Vagina (tissue), 2 donors: ENCODE results near the gene VWC2L. TPM values are rescaled to one million over a fixed set of nuclear protein-coding genes. Genes with fewer than 3 reads are reported as not detected.

Experiments used
- DNase-seq, 2 donors: peaks; one replicate each; pipeline ENCODE4 v3.0.0-alpha.2; 2017; ENCODE audit errors: extremely low spot score in 2 of 2
- H3K27ac ChIP-seq: fragments of 200-600 bp; sonication (generic); one replicate; pipeline ENCODE4 v1.5.1; 2019
- H3K27me3 ChIP-seq: fragments of 200-600 bp; sonication (generic); one replicate; pipeline ENCODE4 v1.5.1; 2019
- H3K36me3 ChIP-seq, 2 donors: fragments of 200-600 bp; sonication (generic); one replicate each; pipeline ENCODE4 v1.5.1; 2017 to 2019
- H3K4me1 ChIP-seq: fragments of 200-600 bp; sonication (generic); one replicate; pipeline ENCODE4 v1.5.1; 2019
- H3K4me3 ChIP-seq, 2 donors: fragments of 200-600 bp; sonication (generic); 1 replicate in 1 of 2; 2 replicates in 1 of 2; pipeline ENCODE4 v1.5.1; 2016 to 2019
- H3K9me3 ChIP-seq: fragments of 200-600 bp; sonication (generic); one replicate; pipeline ENCODE4 v1.5.1; 2019
- CTCF ChIP-seq, 3 experiments: fragments of 450-650 bp in 2 of 3; fragments of 200-600 bp in 1 of 3; sonication (generic) in 1 of 3; IDR thresholded peaks; one replicate each; pipeline ENCODE4 v1.5.1; 2017 to 2019; ENCODE audit warnings: antibody characterized with exemption in 3 of 3, mild to moderate bottlenecking in 2 of 3, moderate library complexity in 2 of 3
- POLR2A ChIP-seq, 2 donors: fragments of 450-650 bp; IDR thresholded peaks; one replicate each; pipeline ENCODE4 v1.6.1; 2017; ENCODE audit warnings: antibody characterized with exemption in 2 of 2, mild to moderate bottlenecking in 2 of 2, moderate library complexity in 2 of 2
- POLR2AphosphoS5 ChIP-seq, 2 donors: sonication (generic); formaldehyde crosslinking; IDR thresholded peaks; one replicate each; pipeline ENCODE4 v1.9.0; 2017; ENCODE audit warnings: antibody characterized with exemption in 2 of 2, mild to moderate bottlenecking in 2 of 2, low read depth in 1 of 2; ENCODE audit not compliant: insufficient read depth in 1 of 2
- intact Hi-C: fragments of 100-400 bp; cut with DNase I; formaldehyde crosslinking; loops from one replicate; pipeline ENCODE4 v1.15.1; 2023
- total RNA-seq: library from RNA; depleted of rRNA; stranded (reverse); fragments of >200 nt; gene quantifications from one replicate; pipeline ENCODE4 v1.2.3, GENCODE V29; 2016

The VWC2L gene
- total RNA-seq, 1 donor from 2014 or later = not detected

GRCh38 chr2:214465363-214466146, 54.7 kb downstream of the VWC2L start:
- Histone ChIP-seq H3K9me3 (no peaks in the 10 kb centered on the region), H3K4me1 (no peaks in the 10 kb centered on the region), H3K27me3 (no peaks in the 10 kb centered on the region), H3K27ac (no peak overlapping the region), H3K36me3 (no peaks in the 10 kb centered on the region), H3K4me3 (no peak overlapping the region)
- DNase-seq = no peak
- TF ChIP-seq POLR2A (IDR thresholded peaks at IDR 0.05) = no peak
- TF ChIP-seq CTCF (IDR thresholded peaks at IDR 0.05) = no peak
- no peak for TF ChIP-seq POLR2AphosphoS5 (IDR thresholded peaks at IDR 0.05; ENCODE audit: insufficient read depth in 1 of 2, low read depth in 1 of 2)
- intact Hi-C loops = no loop called here

- TF ChIP-seq POLR2A (IDR thresholded peaks at IDR 0.05) (no peak), POLR2AphosphoS5 (IDR thresholded peaks at IDR 0.05; ENCODE audit: insufficient read depth in 1 of 2, low read depth in 1 of 2) (no peak), CTCF (IDR thresholded peaks at IDR 0.05) (no peak)
- Histone ChIP-seq H3K27ac (no peak overlapping the region), H3K4me1 (no peaks in the 10 kb centered on the region), H3K9me3 (no peaks in the 10 kb centered on the region), H3K36me3 (no peaks in the 10 kb centered on the region), H3K4me3 (no peak overlapping the region), H3K27me3 (no peaks in the 10 kb centered on the region)
- intact Hi-C loops = no loop called here
- no peak for DNase-seq
These were observed 58.9 kb downstream of the VWC2L start for GRCh38 chr2:214469728-214470127.

- Histone ChIP-seq H3K4me3 (no peak overlapping the region), H3K4me1 (no peaks in the 10 kb centered on the region), H3K27ac (no peak overlapping the region), H3K27me3 (no peaks in the 10 kb centered on the region), H3K9me3 (no peaks in the 10 kb centered on the region), H3K36me3 (no peaks in the 10 kb centered on the region)
- DNase-seq = no peak
- TF ChIP-seq CTCF (IDR thresholded peaks at IDR 0.05) = no peak
- TF ChIP-seq POLR2AphosphoS5 (IDR thresholded peaks at IDR 0.05; ENCODE audit: insufficient read depth in 1 of 2, low read depth in 1 of 2) = no peak
- TF ChIP-seq POLR2A (IDR thresholded peaks at IDR 0.05) = no peak
- intact Hi-C loops = no loop called here
These were observed 60.5 kb downstream of the VWC2L start for GRCh38 chr2:214471382-214471781.

GRCh38 chr2:214471990-214472389, 61.1 kb downstream of the VWC2L start:
- no peaks in the 10 kb centered on the region for H3K27me3 ChIP-seq
- no peaks in the 10 kb centered on the region for H3K36me3 ChIP-seq
- no peak for DNase-seq
- no peak overlapping the region for H3K27ac ChIP-seq
- H3K9me3 ChIP-seq = no peaks in the 10 kb centered on the region
- TF ChIP-seq POLR2AphosphoS5 (IDR thresholded peaks at IDR 0.05; ENCODE audit: insufficient read depth in 1 of 2, low read depth in 1 of 2) (no peak), CTCF (IDR thresholded peaks at IDR 0.05) (no peak), POLR2A (IDR thresholded peaks at IDR 0.05) (no peak)
- intact Hi-C loops = no loop called here
- no peak overlapping the region for H3K4me3 ChIP-seq
- H3K4me1 ChIP-seq = no peaks in the 10 kb centered on the region

- H3K9me3 ChIP-seq = no peaks in the 10 kb centered on the region
- no peaks in the 10 kb centered on the region for H3K4me1 ChIP-seq
- H3K27me3 ChIP-seq = no peaks in the 10 kb centered on the region
- H3K4me3 ChIP-seq = no peak overlapping the region
- TF ChIP-seq CTCF (IDR thresholded peaks at IDR 0.05) (no peak), POLR2A (IDR thresholded peaks at IDR 0.05) (no peak), POLR2AphosphoS5 (IDR thresholded peaks at IDR 0.05; ENCODE audit: insufficient read depth in 1 of 2, low read depth in 1 of 2) (no peak)
- intact Hi-C loops = no loop called here
- no peak overlapping the region for H3K27ac ChIP-seq
- no peak for DNase-seq
- H3K36me3 ChIP-seq = no peaks in the 10 kb centered on the region
These were observed 66.5 kb downstream of the VWC2L start for GRCh38 chr2:214477305-214477704.
